Neural cell (in vitro differentiated cells): ENCODE measurements around the gene BFSP1. TPM values are rescaled to one million over a fixed set of nuclear protein-coding genes. Genes with fewer than 3 reads are reported as not detected.

ENCODE experiments used
- H2AFZ ChIP-seq: fragments of 200-600, 300-800 bp; sonication (generic), shearing (Covaris generic); 2 replicates; pipeline ENCODE4 v1.6.0; 2014; ENCODE audit warnings: low read depth, mild to moderate bottlenecking, antibody characterized with exemption, low read length, moderate library complexity
- H3F3A ChIP-seq: fragments of 200-600 bp; shearing (Covaris generic); 2 replicates; pipeline ENCODE4 v1.6.1; 2016; ENCODE audit warnings: mild to moderate bottlenecking, moderate library complexity, mixed read lengths, antibody characterized with exemption, low read length; ENCODE audit not compliant: insufficient read depth, poor library complexity, severe bottlenecking
- H3K27ac ChIP-seq: fragments of 200-600, 300-800 bp; sonication (generic), shearing (Covaris generic); 2 replicates; pipeline ENCODE4 v1.5.1; 2014; ENCODE audit warnings: mild to moderate bottlenecking, low read length, moderate library complexity
- H3K27me3 ChIP-seq: fragments of 300-800, 200-600 bp; sonication (generic), shearing (Covaris generic); 2 replicates; pipeline ENCODE4 v1.6.0; 2014; ENCODE audit warnings: mild to moderate bottlenecking, low read depth, low read length, moderate library complexity; ENCODE audit not compliant: insufficient read depth
- H3K36me3 ChIP-seq: fragments of 300-800, 200-600 bp; sonication (generic), shearing (Covaris generic); 2 replicates; pipeline ENCODE4 v1.5.1; 2014; ENCODE audit warnings: mild to moderate bottlenecking, antibody characterized with exemption, low read length, moderate library complexity; ENCODE audit not compliant: insufficient read depth
- H3K4me2 ChIP-seq: fragments of 300-800, 200-600 bp; sonication (generic), shearing (Covaris generic); 2 replicates; pipeline ENCODE4 v1.6.0; 2014; ENCODE audit warnings: mild to moderate bottlenecking, low read length
- H3K4me3 ChIP-seq: fragments of 300-800, 200-600 bp; sonication (generic), shearing (Covaris generic); 2 replicates; pipeline ENCODE4 v1.5.1; 2014; ENCODE audit warnings: mild to moderate bottlenecking, low read length, moderate library complexity
- H3K79me2 ChIP-seq: fragments of 200-600 bp; shearing (Covaris generic); replicated peaks from 2 replicates; pipeline ENCODE4 v1.6.0; 2014; ENCODE audit warnings: mild to moderate bottlenecking, low read length, moderate library complexity; ENCODE audit not compliant: insufficient read depth
- H3K9ac ChIP-seq: fragments of 300-800, 200-600 bp; sonication (generic), shearing (Covaris generic); 2 replicates; pipeline ENCODE4 v1.6.1; 2016; ENCODE audit warnings: mild to moderate bottlenecking, low read length, mixed read lengths
- H3K9me2 ChIP-seq: fragments of 200-600 bp; shearing (Covaris generic); 2 replicates; pipeline ENCODE4 v1.6.1; 2016; ENCODE audit warnings: mild to moderate bottlenecking, low read length, mixed read lengths; ENCODE audit not compliant: insufficient read depth
- H3K9me3 ChIP-seq: fragments of 200-600, 300-800 bp; sonication (generic), shearing (Covaris generic); 2 replicates; pipeline ENCODE4 v1.6.1; 2016; ENCODE audit warnings: mild to moderate bottlenecking, mixed run types, low read length, moderate library complexity, mixed read lengths
- H4K20me1 ChIP-seq: fragments of 200-600 bp; shearing (Covaris generic); 2 replicates; pipeline ENCODE4 v1.6.1; 2016; ENCODE audit warnings: mild to moderate bottlenecking, mixed run types; ENCODE audit not compliant: insufficient read depth
- EP300 ChIP-seq: fragments of 450-650 bp; conservative IDR thresholded peaks from 2 replicates; pipeline ENCODE4 v1.6.1; 2014; ENCODE audit warnings: antibody characterized with exemption, mild to moderate bottlenecking, moderate library complexity; ENCODE audit not compliant: poor library complexity, severe bottlenecking
- EZH2 ChIP-seq: fragments of 200-600, 300-800 bp; shearing (Covaris generic), sonication (generic); IDR thresholded peaks from 2 replicates; pipeline ENCODE4 v1.6.1; 2014; ENCODE audit warnings: antibody characterized with exemption, low read length, borderline replicate concordance, mild to moderate bottlenecking; ENCODE audit not compliant: insufficient read depth, poor library complexity, severe bottlenecking
- MXI1 ChIP-seq: fragments of 450-650 bp; conservative IDR thresholded peaks from 2 replicates; pipeline ENCODE4 v1.6.1; 2014; ENCODE audit warnings: antibody characterized with exemption, mild to moderate bottlenecking; ENCODE audit not compliant: poor library complexity, severe bottlenecking
- POLR2AphosphoS5 ChIP-seq: IDR thresholded peaks from 2 replicates; pipeline ENCODE4 v1.6.1; 2012
- RAD21 ChIP-seq: fragments of 450-650 bp; conservative IDR thresholded peaks from 2 replicates; pipeline ENCODE4 v1.6.1; 2014; ENCODE audit warnings: antibody characterized with exemption, mild to moderate bottlenecking, moderate library complexity
- SMC3 ChIP-seq: fragments of 450-650 bp; conservative IDR thresholded peaks from 2 replicates; pipeline ENCODE4 v1.6.1; 2014; ENCODE audit warnings: antibody characterized with exemption, mild to moderate bottlenecking, moderate library complexity; ENCODE audit not compliant: poor library complexity
- TAF1 ChIP-seq: IDR thresholded peaks from 2 replicates; pipeline ENCODE4 v1.6.1; 2012; ENCODE audit warnings: low read depth
- polyA plus RNA-seq: library from polyadenylated mRNA; depleted of rRNA; stranded (reverse); fragments of >200 nt; gene quantifications from 2 replicates; pipeline ENCODE4 v1.2.3, GENCODE V29; 2014
- TF ChIP-seq, protein P1 (sequence below): fragments of 450-650 bp; IDR thresholded peaks from 2 replicates; pipeline ENCODE4 v1.5.1; 2014; ENCODE audit warnings: antibody characterized with exemption, mild to moderate bottlenecking, moderate library complexity; ENCODE audit not compliant: poor library complexity, severe bottlenecking
- TF ChIP-seq, protein P2 (sequence below): IDR thresholded peaks from 2 replicates; pipeline ENCODE4 v1.6.1; 2012; ENCODE audit warnings: borderline replicate concordance

BFSP1 gene
- polyA plus RNA-seq, 1 donor from 2014 or later = 1.3 TPM

DNA sequence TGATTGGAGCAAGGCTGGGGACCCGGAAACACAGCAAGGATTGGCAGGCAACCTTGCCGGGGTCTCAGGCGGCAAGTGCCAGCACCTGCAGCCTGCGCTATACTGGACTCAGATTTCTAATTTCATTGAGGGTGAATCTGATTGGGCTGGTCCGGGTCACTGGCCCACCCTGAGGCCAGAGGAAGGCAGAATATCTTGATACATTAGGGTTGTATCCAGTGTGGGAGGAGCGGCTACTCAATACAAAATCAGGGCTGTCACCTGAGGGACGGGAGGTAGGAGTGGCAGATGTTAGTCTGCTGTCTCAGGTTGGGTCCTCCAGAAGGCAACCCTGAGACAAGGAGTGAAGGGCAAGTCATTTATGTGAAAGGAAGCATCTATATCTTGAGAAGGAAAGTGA lies 40.7 kb downstream of the BFSP1 start:
- no peak for TF ChIP-seq RAD21
- no peak for TF ChIP-seq TAF1
- TF ChIP-seq EP300 = no peak

DNA sequence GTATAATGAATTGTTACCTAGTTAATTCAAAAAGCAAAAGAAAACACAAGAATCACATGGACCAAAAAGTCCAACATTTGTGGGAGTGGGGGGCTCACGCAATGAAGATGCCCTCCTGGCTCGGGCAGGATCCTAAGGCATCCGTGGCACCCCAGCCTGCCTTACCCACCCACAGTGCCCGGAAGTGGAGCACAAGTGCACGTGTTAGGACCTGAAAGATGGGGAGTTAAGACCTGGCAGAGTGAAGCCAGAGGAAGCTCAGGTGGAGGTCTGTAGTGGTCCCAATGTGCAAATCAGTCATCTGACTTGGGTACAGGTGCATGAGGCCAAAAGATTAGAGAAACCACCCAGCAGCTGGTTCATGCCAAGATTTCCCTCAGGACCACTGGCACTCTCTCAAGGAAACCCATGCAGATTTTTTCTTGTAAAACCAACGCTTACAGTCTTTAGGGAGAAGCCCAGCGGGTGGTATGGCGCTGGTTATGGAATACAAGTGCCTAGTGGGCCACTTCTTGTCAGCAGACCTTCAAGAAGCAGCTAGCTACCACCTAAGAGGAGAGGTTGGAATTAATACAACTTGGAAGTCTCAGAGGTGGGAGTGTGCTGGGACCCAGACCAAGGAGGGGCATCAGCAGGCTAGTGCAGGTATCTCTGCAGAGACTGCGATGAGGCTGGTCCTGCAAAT lies 42.1 kb downstream of the BFSP1 start:
- Histone ChIP-seq H3K9me2 (no peaks in the 10 kb centered on the region), H3K27ac (no peak overlapping the region), H3K36me3 (no peaks in the 10 kb centered on the region), H3K4me3 (no peak overlapping the region), H3K27me3 (no peaks in the 10 kb centered on the region), H3K9me3 (no peaks in the 10 kb centered on the region), H2AFZ (no peak overlapping the region), H4K20me1 (no peaks in the 10 kb centered on the region), H3K9ac (no peak overlapping the region), H3K79me2 (no peaks in the 10 kb centered on the region), H3K4me2 (no peak overlapping the region), H3F3A (no peaks in the 10 kb centered on the region)
- TF ChIP-seq MXI1 = no peak
- TF ChIP-seq RAD21 = no peak
- TF ChIP-seq, protein P1, sequence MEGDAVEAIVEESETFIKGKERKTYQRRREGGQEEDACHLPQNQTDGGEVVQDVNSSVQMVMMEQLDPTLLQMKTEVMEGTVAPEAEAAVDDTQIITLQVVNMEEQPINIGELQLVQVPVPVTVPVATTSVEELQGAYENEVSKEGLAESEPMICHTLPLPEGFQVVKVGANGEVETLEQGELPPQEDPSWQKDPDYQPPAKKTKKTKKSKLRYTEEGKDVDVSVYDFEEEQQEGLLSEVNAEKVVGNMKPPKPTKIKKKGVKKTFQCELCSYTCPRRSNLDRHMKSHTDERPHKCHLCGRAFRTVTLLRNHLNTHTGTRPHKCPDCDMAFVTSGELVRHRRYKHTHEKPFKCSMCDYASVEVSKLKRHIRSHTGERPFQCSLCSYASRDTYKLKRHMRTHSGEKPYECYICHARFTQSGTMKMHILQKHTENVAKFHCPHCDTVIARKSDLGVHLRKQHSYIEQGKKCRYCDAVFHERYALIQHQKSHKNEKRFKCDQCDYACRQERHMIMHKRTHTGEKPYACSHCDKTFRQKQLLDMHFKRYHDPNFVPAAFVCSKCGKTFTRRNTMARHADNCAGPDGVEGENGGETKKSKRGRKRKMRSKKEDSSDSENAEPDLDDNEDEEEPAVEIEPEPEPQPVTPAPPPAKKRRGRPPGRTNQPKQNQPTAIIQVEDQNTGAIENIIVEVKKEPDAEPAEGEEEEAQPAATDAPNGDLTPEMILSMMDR = no peak
- no peak for TF ChIP-seq TAF1
- no peak for TF ChIP-seq EP300
- TF ChIP-seq, protein P2, sequence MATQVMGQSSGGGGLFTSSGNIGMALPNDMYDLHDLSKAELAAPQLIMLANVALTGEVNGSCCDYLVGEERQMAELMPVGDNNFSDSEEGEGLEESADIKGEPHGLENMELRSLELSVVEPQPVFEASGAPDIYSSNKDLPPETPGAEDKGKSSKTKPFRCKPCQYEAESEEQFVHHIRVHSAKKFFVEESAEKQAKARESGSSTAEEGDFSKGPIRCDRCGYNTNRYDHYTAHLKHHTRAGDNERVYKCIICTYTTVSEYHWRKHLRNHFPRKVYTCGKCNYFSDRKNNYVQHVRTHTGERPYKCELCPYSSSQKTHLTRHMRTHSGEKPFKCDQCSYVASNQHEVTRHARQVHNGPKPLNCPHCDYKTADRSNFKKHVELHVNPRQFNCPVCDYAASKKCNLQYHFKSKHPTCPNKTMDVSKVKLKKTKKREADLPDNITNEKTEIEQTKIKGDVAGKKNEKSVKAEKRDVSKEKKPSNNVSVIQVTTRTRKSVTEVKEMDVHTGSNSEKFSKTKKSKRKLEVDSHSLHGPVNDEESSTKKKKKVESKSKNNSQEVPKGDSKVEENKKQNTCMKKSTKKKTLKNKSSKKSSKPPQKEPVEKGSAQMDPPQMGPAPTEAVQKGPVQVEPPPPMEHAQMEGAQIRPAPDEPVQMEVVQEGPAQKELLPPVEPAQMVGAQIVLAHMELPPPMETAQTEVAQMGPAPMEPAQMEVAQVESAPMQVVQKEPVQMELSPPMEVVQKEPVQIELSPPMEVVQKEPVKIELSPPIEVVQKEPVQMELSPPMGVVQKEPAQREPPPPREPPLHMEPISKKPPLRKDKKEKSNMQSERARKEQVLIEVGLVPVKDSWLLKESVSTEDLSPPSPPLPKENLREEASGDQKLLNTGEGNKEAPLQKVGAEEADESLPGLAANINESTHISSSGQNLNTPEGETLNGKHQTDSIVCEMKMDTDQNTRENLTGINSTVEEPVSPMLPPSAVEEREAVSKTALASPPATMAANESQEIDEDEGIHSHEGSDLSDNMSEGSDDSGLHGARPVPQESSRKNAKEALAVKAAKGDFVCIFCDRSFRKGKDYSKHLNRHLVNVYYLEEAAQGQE = no peak
- no peak for TF ChIP-seq SMC3
- no peak for TF ChIP-seq EZH2
- TF ChIP-seq POLR2AphosphoS5 = no peak

More for the DNA sequence above, 40.7 kb downstream of the BFSP1 start:
- H3K4me3 ChIP-seq = no peak overlapping the region
- H3K27me3 ChIP-seq = no peaks in the 10 kb centered on the region
- no peak overlapping the region for H3K27ac ChIP-seq
- H3K9me3 ChIP-seq = no peaks in the 10 kb centered on the region
- no peaks in the 10 kb centered on the region for H3K79me2 ChIP-seq
- H4K20me1 ChIP-seq = no peaks in the 10 kb centered on the region
- no peaks in the 10 kb centered on the region for H3K9me2 ChIP-seq
- H3K36me3 ChIP-seq = no peaks in the 10 kb centered on the region
- no peak overlapping the region for H2AFZ ChIP-seq
- no peak overlapping the region for H3K9ac ChIP-seq
- no peaks in the 10 kb centered on the region for H3F3A ChIP-seq
- no peak overlapping the region for H3K4me2 ChIP-seq
